Measurements from ENCODE around the gene TOMM5. TPM values are rescaled to one million over a fixed set of nuclear protein-coding genes. Genes with fewer than 3 reads are reported as not detected.

TOMM5 gene
- polyA plus RNA-seq, 1 of the 3 experiments (the other 2 are of a cell fraction): 255 TPM

DNA sequence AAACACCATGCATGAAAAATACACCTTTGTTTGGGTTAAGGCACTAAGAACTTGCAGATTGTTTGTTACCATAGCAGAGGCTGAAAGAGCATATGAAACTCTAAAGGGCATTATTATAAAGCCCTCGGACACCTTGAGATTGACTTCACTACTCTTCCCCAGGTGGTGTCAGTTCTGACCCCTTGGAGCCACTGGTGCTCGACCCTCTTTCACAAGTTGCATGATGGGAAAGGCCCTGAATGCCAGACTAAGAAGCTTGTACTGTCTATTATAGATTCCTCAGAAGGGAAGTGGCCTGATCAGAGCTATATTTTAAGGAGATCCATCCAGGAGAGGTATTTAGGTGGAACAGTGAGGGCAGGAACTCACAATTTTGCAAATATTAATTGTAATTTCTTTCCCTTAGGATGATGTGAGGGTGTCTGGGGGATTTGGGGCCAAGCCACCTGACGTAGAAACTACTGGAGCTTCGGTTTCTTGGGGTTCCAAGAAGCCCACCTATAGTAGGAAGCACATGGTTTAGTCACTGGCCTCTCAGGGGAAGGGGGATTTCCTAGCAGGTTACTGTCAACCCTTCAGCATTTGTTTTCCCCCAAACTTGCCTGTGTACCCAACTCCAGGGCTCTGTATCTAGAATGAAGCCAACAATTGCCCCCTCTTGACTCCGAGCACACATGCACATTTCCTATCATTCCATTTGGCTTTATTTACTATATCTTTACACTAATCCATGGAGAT, 32.4 kb downstream of the TOMM5 start:
- ChIA-PET POLR2A (no interaction called here), CTCF (no interaction called here)
- TF ChIP-seq EZH2phosphoT487 (IDR thresholded peaks at IDR 0.05; ENCODE audit: borderline replicate concordance, low read depth) (no peak), JUND (IDR thresholded peaks at IDR 0.05) (no peak), RAD21 (IDR thresholded peaks at IDR 0.05; ENCODE audit: low read length) (no peak), FOSL2 (IDR thresholded peaks at IDR 0.05; ENCODE audit: borderline replicate concordance, low read depth) (no peak), GABPA (IDR thresholded peaks at IDR 0.05; ENCODE audit: low read depth) (no peak), FOXJ3 (CRISPR knock-in tag; IDR thresholded peaks at IDR 0.05) (no peak), GATA2 (CRISPR knock-in tag; IDR thresholded peaks at IDR 0.05) (no peak), NFIC (IDR thresholded peaks at IDR 0.05; ENCODE audit: borderline replicate concordance) (no peak), ZBTB33 (IDR thresholded peaks at IDR 0.05; ENCODE audit: borderline replicate concordance, low read depth) (no peak), SMC3 (IDR thresholded peaks at IDR 0.05; ENCODE audit: low read depth, low read length) (no peak), RCOR1 (IDR thresholded peaks at IDR 0.05; ENCODE audit: low read length) (no peak), TEAD4 (IDR thresholded peaks at IDR 0.05; ENCODE audit: borderline replicate concordance, insufficient read depth) (no peak), MEF2A (IDR thresholded peaks at IDR 0.05; ENCODE audit: borderline replicate concordance, low read depth) (no peak), MXI1 (IDR thresholded peaks at IDR 0.05; ENCODE audit: low read depth, low read length) (no peak), IRF3 (IDR thresholded peaks at IDR 0.05; ENCODE audit: low read depth, low read length) (no peak), FOXM1 (IDR thresholded peaks at IDR 0.05; ENCODE audit: low read depth) (no peak)
- H3K4me2 ChIP-seq: no peak overlapping the region
- no peaks in the 10 kb centered on the region for H3K79me2 ChIP-seq (ENCODE audit: insufficient read depth)
- no peaks in the 10 kb centered on the region for H3K27me3 ChIP-seq (ENCODE audit: insufficient read depth)
- H3K4me1 ChIP-seq (ENCODE audit: control insufficient read depth in 1 of 2, insufficient read depth in 2 of 2, low read depth in 1 of 2, low read length in 1 of 2): no peaks in the 10 kb centered on the region
- no peak overlapping the region for H2AFZ ChIP-seq (ENCODE audit: low read depth)
- no peaks in the 10 kb centered on the region for H3F3A ChIP-seq (replicated peaks; ENCODE audit: insufficient read depth)
- peaks cover 3 to 12% of the 10 kb centered on the region in 2 experiments for H3K36me3 ChIP-seq (replicated peaks in 1 of 2; ENCODE audit: control insufficient read depth in 1 of 2, insufficient read depth in 2 of 2, low read length in 1 of 2)
- DNase-seq: no peak
- no peak overlapping the region for H3K9ac ChIP-seq
- 91% methylated on average over 5 of the region's 5 CpGs for WGBS (ENCODE audit: low lambda C conversion rate)
- H3K4me3 ChIP-seq (ENCODE audit: low read depth in 2 of 2, low read length in 1 of 2): no peak overlapping the region
- H4K20me1 ChIP-seq (ENCODE audit: insufficient read depth): no peaks in the 10 kb centered on the region
- H3K27ac ChIP-seq (ENCODE audit: low read depth in 2 of 2, low read length in 1 of 2): no peak overlapping the region
- no peaks in the 10 kb centered on the region for H3K9me3 ChIP-seq
- H3K9me2 ChIP-seq: no peaks in the 10 kb centered on the region
